CD4-positive, alpha-beta memory T cell (primary cell): ENCODE data around the gene NUBP2. TPM values are rescaled to one million over a fixed set of nuclear protein-coding genes. Genes with fewer than 3 reads are reported as not detected.
"Not testable (repeated sequence)": the region's sequence is repeated elsewhere in the genome, so short reads cannot be mapped to it uniquely, and the experiment has no call there.

Experiments
- CTCF ChIA-PET: fragments of 350-600 bp; sonication (Branson Sonifier 250); formaldehyde crosslinking; loops from one replicate; lab custom pipeline; 2021; ENCODE audit warnings: inconsistent platforms; ENCODE audit not compliant: partially characterized antibody; lab: Charles Lee
- POLR2A ChIA-PET: fragments of 350-600 bp; sonication (Branson Sonifier 250); formaldehyde crosslinking; loops from one replicate; lab custom pipeline; 2021; ENCODE audit not compliant: partially characterized antibody; lab: Charles Lee
- DNase-seq, 5 donors: peaks; one replicate each; pipeline versions ENCODE4 v3.0.0 to v3.0.0-alpha.2; 2020 to 2022; ENCODE audit warnings: mixed read lengths in 1 of 5
- H3K27ac ChIP-seq: one replicate; pipeline ENCODE4 v1.7.0; 2013; ENCODE audit warnings: low read depth, low read length
- H3K27me3 ChIP-seq: 2 replicates; pipeline ENCODE4 v1.7.0; 2013; ENCODE audit warnings: mild to moderate bottlenecking, low read length, moderate library complexity; ENCODE audit not compliant: insufficient read depth
- H3K36me3 ChIP-seq: 2 replicates; pipeline ENCODE4 v1.7.0; 2013; ENCODE audit warnings: mild to moderate bottlenecking, low read length, moderate library complexity; ENCODE audit not compliant: insufficient read depth
- H3K4me1 ChIP-seq: 2 replicates; pipeline ENCODE4 v1.7.0; 2013; ENCODE audit warnings: mild to moderate bottlenecking, low read length, moderate library complexity; ENCODE audit not compliant: insufficient read depth
- H3K4me3 ChIP-seq, 2 donors: one replicate each; pipeline ENCODE4 v1.7.0; 2013; ENCODE audit warnings: low read length in 2 of 2, mild to moderate bottlenecking in 1 of 2
- H3K9me3 ChIP-seq, 2 donors: one replicate each; pipeline ENCODE4 v1.7.0; 2013; ENCODE audit warnings: low read length in 2 of 2, control low read depth in 1 of 2; ENCODE audit not compliant: control insufficient read depth in 1 of 2
- H3K27ac Mint-ChIP-seq, 7 donors: one replicate each; pipeline ENCODE4 v1.8.0; 2020 to 2021; ENCODE audit warnings: mixed read lengths in 7 of 7, mild to moderate bottlenecking in 6 of 7, inconsistent platforms in 3 of 7, moderate library complexity in 3 of 7
- H3K27me3 Mint-ChIP-seq, 2 donors: one replicate each; pipeline ENCODE4 v1.8.0; 2020 to 2021; ENCODE audit warnings: mixed read lengths in 2 of 2
- H3K36me3 Mint-ChIP-seq, 2 donors: one replicate each; pipeline ENCODE4 v1.8.0; 2020 to 2021; ENCODE audit warnings: mixed read lengths in 2 of 2, inconsistent platforms in 1 of 2, mild to moderate bottlenecking in 1 of 2
- H3K4me1 Mint-ChIP-seq, 4 donors: one replicate each; pipeline ENCODE4 v1.8.0; 2020 to 2021; ENCODE audit warnings: mixed read lengths in 4 of 4, mild to moderate bottlenecking in 1 of 4
- H3K4me3 Mint-ChIP-seq, 8 donors: one replicate each; pipeline ENCODE4 v1.8.0; 2020 to 2021; ENCODE audit warnings: mixed read lengths in 8 of 8, mild to moderate bottlenecking in 7 of 8, moderate library complexity in 6 of 8, inconsistent platforms in 3 of 8
- H3K9me3 Mint-ChIP-seq, 8 donors: one replicate each; pipeline ENCODE4 v1.8.0; 2020 to 2021; ENCODE audit warnings: mixed read lengths in 8 of 8, mild to moderate bottlenecking in 5 of 8, inconsistent platforms in 3 of 8, moderate library complexity in 1 of 8
- intact Hi-C: fragments of 100-400 bp; cut with micrococcal nuclease; formaldehyde crosslinking; loops from one replicate; pipeline ENCODE4 v1.15.1; 2023
- polyA plus RNA-seq, 2 donors: library from polyadenylated mRNA; unstranded; fragments of 300-500 nt; fragmentation: Illumina TruSeq; gene quantifications; one replicate each; pipeline ENCODE4 v1.2.3, GENCODE V29; 2021
- total RNA-seq, 2 experiments: library from RNA; stranded (reverse); gene quantifications; one replicate each; pipeline ENCODE4 v1.2.3, GENCODE V29; 2021

NUBP2 gene
- total and polyA plus RNA-seq, 4 experiments from 2014 or later: 55.9 to 98.9 (median 68.5) TPM

GRCh38 chr16:1794908-1795666 is 12.3 kb downstream of the NUBP2 start:
- CTCF ChIA-PET: no interaction called here
- no peak overlapping the region for H3K27ac Mint-ChIP-seq
- Histone ChIP-seq H3K9me3 (no peaks in the 10 kb centered on the region), H3K4me1 (no peaks in the 10 kb centered on the region), H3K36me3 (no peaks in the 10 kb centered on the region), H3K27me3 (no peaks in the 10 kb centered on the region), H3K27ac (no peak overlapping the region), H3K4me3 (no peak overlapping the region)
- DNase-seq: no peak
- intact Hi-C loops: no loop called here
- H3K36me3 Mint-ChIP-seq: peaks cover 2 to 13% of the 10 kb centered on the region in 2 donors
- no peak overlapping the region for H3K4me3 Mint-ChIP-seq
- POLR2A ChIA-PET: interaction anchor here (0.9 kb wide), 1 partner anchor 31 kb away, joined by 3 read pairs; no protein-coding TSS in a partner anchor
- H3K27me3 Mint-ChIP-seq: no peaks in the 10 kb centered on the region
- H3K9me3 Mint-ChIP-seq: peaks cover 0 to 23% (median 11%) of the 10 kb centered on the region in 8 donors
- H3K4me1 Mint-ChIP-seq: no peaks in the 10 kb centered on the region

GRCh38 chr16:1799263-1799662 is 16.5 kb downstream of the NUBP2 start:
- H3K4me1 Mint-ChIP-seq, H3K27ac ChIP-seq, H3K4me3 ChIP-seq, CTCF ChIA-PET, intact Hi-C loops, H3K4me1 ChIP-seq, H3K27me3 ChIP-seq, DNase-seq, H3K36me3 ChIP-seq, H3K27me3 Mint-ChIP-seq, H3K9me3 ChIP-seq, H3K27ac Mint-ChIP-seq: not testable (repeated sequence)
- POLR2A ChIA-PET: interaction anchor here (0.6 kb wide), 1 partner anchor 1118 kb away, joined by 3 read pairs; no protein-coding TSS in a partner anchor
- H3K9me3 Mint-ChIP-seq: peaks cover 0 to 27% (median 11%) of the 10 kb centered on the region in 8 donors
- H3K36me3 Mint-ChIP-seq: peaks cover 2 to 13% of the 10 kb centered on the region in 2 donors
- peak overlapping the region in 1 of 8 donors; percentile 9 for H3K4me3 Mint-ChIP-seq

- intact Hi-C loops: no loop called here
- no peaks in the 10 kb centered on the region for H3K36me3 ChIP-seq
- no peaks in the 10 kb centered on the region for H3K27me3 ChIP-seq
- Mint-ChIP-seq H3K4me1 (no peaks in the 10 kb centered on the region), H3K27me3 (no peaks in the 10 kb centered on the region), H3K36me3 (peaks cover 6 to 16% of the 10 kb centered on the region in 2 donors), H3K9me3 (peaks cover 0 to 27% (median 13%) of the 10 kb centered on the region in 8 donors), H3K27ac (peak overlapping the region in 1 of 7 donors; percentile 70), H3K4me3 (no peak overlapping the region)
- no peak for DNase-seq
- H3K4me3 ChIP-seq: no peak overlapping the region
- no peaks in the 10 kb centered on the region for H3K4me1 ChIP-seq
- H3K27ac ChIP-seq: no peak overlapping the region
- CTCF ChIA-PET: no interaction called here
- no peaks in the 10 kb centered on the region for H3K9me3 ChIP-seq
- POLR2A ChIA-PET: no interaction called here
Observed at GRCh38 chr16:1800701-1801100, 17.9 kb downstream of the NUBP2 start.

- POLR2A ChIA-PET: no interaction called here
Observed at GRCh38 chr16:1807626-1808025, 24.9 kb downstream of the NUBP2 start.

GRCh38 chr16:1808691-1809090 is 25.9 kb downstream of the NUBP2 start:
- H3K4me1 Mint-ChIP-seq: peaks cover 3 to 8% (median 5%) of the 10 kb centered on the region in 4 donors
- peaks cover 0 to 3% (median under 1%) of the 10 kb centered on the region in 8 donors for H3K9me3 Mint-ChIP-seq
- Histone ChIP-seq H3K27ac (no peak overlapping the region), H3K36me3 (peaks cover 33% of the 10 kb centered on the region), H3K4me1 (no peaks in the 10 kb centered on the region), H3K27me3 (no peaks in the 10 kb centered on the region), H3K4me3 (no peak overlapping the region), H3K9me3 (no peaks in the 10 kb centered on the region)
- H3K27ac Mint-ChIP-seq: no peak overlapping the region
- peaks cover 32 to 39% of the 10 kb centered on the region in 2 donors for H3K36me3 Mint-ChIP-seq
- no peak for DNase-seq
- no peaks in the 10 kb centered on the region for H3K27me3 Mint-ChIP-seq
- POLR2A ChIA-PET: no interaction called here
- no peak overlapping the region for H3K4me3 Mint-ChIP-seq
- CTCF ChIA-PET: no interaction called here
- intact Hi-C loops: no loop called here

More at GRCh38 chr16:1807626-1808025, 24.9 kb downstream of the NUBP2 start:
- Histone ChIP-seq H3K27ac (no peak overlapping the region), H3K36me3 (peaks cover 30% of the 10 kb centered on the region), H3K27me3 (no peaks in the 10 kb centered on the region), H3K4me1 (no peaks in the 10 kb centered on the region), H3K4me3 (no peak overlapping the region), H3K9me3 (no peaks in the 10 kb centered on the region)
- Mint-ChIP-seq H3K36me3 (peaks cover 25 to 32% of the 10 kb centered on the region in 2 donors), H3K9me3 (peaks cover 0 to 3% (median under 1%) of the 10 kb centered on the region in 8 donors), H3K27ac (no peak overlapping the region), H3K4me3 (no peak overlapping the region), H3K27me3 (no peaks in the 10 kb centered on the region), H3K4me1 (no peaks in the 10 kb centered on the region)
- no peak for DNase-seq
- intact Hi-C loops: no loop called here
- CTCF ChIA-PET: no interaction called here

GRCh38 chr16:1809281-1809801 is 26.6 kb downstream of the NUBP2 start:
- H3K36me3 Mint-ChIP-seq: peaks cover 34 to 43% of the 10 kb centered on the region in 2 donors
- no peak for DNase-seq
- intact Hi-C loops: no loop called here
- no peaks in the 10 kb centered on the region for H3K27me3 Mint-ChIP-seq
- Histone ChIP-seq H3K4me1 (no peaks in the 10 kb centered on the region), H3K27me3 (no peaks in the 10 kb centered on the region), H3K4me3 (no peak overlapping the region), H3K9me3 (no peaks in the 10 kb centered on the region), H3K27ac (no peak overlapping the region), H3K36me3 (peaks cover 36% of the 10 kb centered on the region)
- peaks cover 3 to 8% (median 6%) of the 10 kb centered on the region in 4 donors for H3K4me1 Mint-ChIP-seq
- ChIA-PET POLR2A (no interaction called here), CTCF (no interaction called here)
- no peak overlapping the region for H3K27ac Mint-ChIP-seq
- H3K4me3 Mint-ChIP-seq: no peak overlapping the region
- H3K9me3 Mint-ChIP-seq: peaks cover 0 to 3% (median under 1%) of the 10 kb centered on the region in 8 donors

GRCh38 chr16:1810106-1810505 is 27.3 kb downstream of the NUBP2 start:
- H3K27me3 ChIP-seq: no peaks in the 10 kb centered on the region
- no peak overlapping the region for H3K27ac ChIP-seq
- POLR2A ChIA-PET: interaction anchor here (1.1 kb wide), 1 partner anchor 358 kb away, joined by 3 read pairs; no protein-coding TSS in a partner anchor
- CTCF ChIA-PET: interaction anchor here (0.9 kb wide), 1 partner anchor 105 kb away, joined by 3 read pairs; no protein-coding TSS in a partner anchor
- Mint-ChIP-seq H3K27ac (no peak overlapping the region), H3K4me3 (no peak overlapping the region), H3K4me1 (peaks cover 4 to 8% (median 7%) of the 10 kb centered on the region in 4 donors), H3K9me3 (peaks cover 0 to 3% (median 0%) of the 10 kb centered on the region in 8 donors), H3K27me3 (no peaks in the 10 kb centered on the region), H3K36me3 (peaks cover 34 to 45% of the 10 kb centered on the region in 2 donors)
- H3K4me3 ChIP-seq: no peak overlapping the region
- peaks cover 37% of the 10 kb centered on the region for H3K36me3 ChIP-seq
- no peak for DNase-seq
- intact Hi-C loops: no loop called here
- H3K4me1 ChIP-seq: no peaks in the 10 kb centered on the region
- H3K9me3 ChIP-seq: no peaks in the 10 kb centered on the region
